ENCODE data around the gene SP1. TPM values are rescaled to one million over a fixed set of nuclear protein-coding genes. Genes with fewer than 3 reads are reported as not detected.

The SP1 gene
- polyA plus RNA-seq, 1 donor from 2014 or later: 7.3 TPM

DNA sequence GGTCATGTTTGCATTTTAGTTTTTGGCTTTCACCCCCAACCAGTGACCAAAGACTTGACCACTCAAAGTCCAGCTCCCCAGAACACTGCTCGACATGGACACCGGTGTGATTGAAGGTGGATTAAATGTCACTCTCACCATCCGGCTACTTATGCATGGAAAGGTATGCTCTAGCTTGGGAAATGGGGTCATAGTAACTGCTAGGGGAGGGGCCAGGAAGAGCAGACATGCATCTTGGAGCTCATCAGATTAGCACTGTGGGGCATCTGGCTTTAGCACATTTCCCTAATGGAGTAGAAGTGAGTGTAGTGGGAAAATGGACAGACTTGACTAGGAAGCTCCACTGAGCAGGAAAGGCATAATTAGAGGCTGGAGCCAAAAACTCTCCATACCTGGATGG is 74.7 kb downstream of the SP1 start:
- Histone ChIP-seq H2AFZ (ENCODE audit: low read depth, low read length) (no peak overlapping the region), H3K9me3 (ENCODE audit: low read length) (no peaks in the 10 kb centered on the region), H3F3A (ENCODE audit: insufficient read depth, low read length, poor library complexity, severe bottlenecking) (no peaks in the 10 kb centered on the region), H3K27me3 (ENCODE audit: insufficient read depth, low read depth, low read length) (no peaks in the 10 kb centered on the region), H3K79me2 (replicated peaks; ENCODE audit: insufficient read depth, low read length) (peaks cover 42% of the 10 kb centered on the region), H4K20me1 (ENCODE audit: insufficient read depth) (peaks cover 31% of the 10 kb centered on the region), H3K9me2 (ENCODE audit: insufficient read depth, low read length) (no peaks in the 10 kb centered on the region), H3K4me3 (ENCODE audit: low read length) (peak overlapping the region; percentile 76), H3K27ac (ENCODE audit: low read length) (no peak overlapping the region), H3K9ac (ENCODE audit: low read length) (no peak overlapping the region), H3K4me2 (ENCODE audit: low read length) (no peak overlapping the region), H3K36me3 (ENCODE audit: insufficient read depth, low read length) (peaks cover 9% of the 10 kb centered on the region)
- TF ChIP-seq RAD21 (conservative IDR thresholded peaks at IDR 0.05) (no peak), POLR2AphosphoS5 (IDR thresholded peaks at IDR 0.05) (no peak), EZH2 (IDR thresholded peaks at IDR 0.05; ENCODE audit: borderline replicate concordance, insufficient read depth, low read length, poor library complexity, severe bottlenecking) (no peak), CTCF (IDR thresholded peaks at IDR 0.05; ENCODE audit: poor library complexity, severe bottlenecking) (no peak), REST (IDR thresholded peaks at IDR 0.05; ENCODE audit: borderline replicate concordance) (no peak), MXI1 (conservative IDR thresholded peaks at IDR 0.05; ENCODE audit: poor library complexity, severe bottlenecking) (no peak), SMC3 (conservative IDR thresholded peaks at IDR 0.05; ENCODE audit: poor library complexity) (no peak), EP300 (conservative IDR thresholded peaks at IDR 0.05; ENCODE audit: poor library complexity, severe bottlenecking) (no peak), TAF1 (IDR thresholded peaks at IDR 0.05; ENCODE audit: low read depth) (no peak)

GRCh38 chr12:53456654-53457366 is 76.8 kb downstream of the SP1 start:
- Histone ChIP-seq H3K9ac (ENCODE audit: low read length) (no peak overlapping the region), H3F3A (ENCODE audit: insufficient read depth, low read length, poor library complexity, severe bottlenecking) (no peaks in the 10 kb centered on the region), H3K27ac (ENCODE audit: low read length) (no peak overlapping the region)

More at GRCh38 chr12:53456654-53457366, 76.8 kb downstream of the SP1 start:
- no peak overlapping the region for H3K4me2 ChIP-seq (ENCODE audit: low read length)
- TF ChIP-seq SMC3 (conservative IDR thresholded peaks at IDR 0.05; ENCODE audit: poor library complexity): no peak
- TF ChIP-seq EP300 (conservative IDR thresholded peaks at IDR 0.05; ENCODE audit: poor library complexity, severe bottlenecking): no peak
- TF ChIP-seq REST (IDR thresholded peaks at IDR 0.05; ENCODE audit: borderline replicate concordance): no peak
- no peak for TF ChIP-seq EZH2 (IDR thresholded peaks at IDR 0.05; ENCODE audit: borderline replicate concordance, insufficient read depth, low read length, poor library complexity, severe bottlenecking)
- TF ChIP-seq RAD21 (conservative IDR thresholded peaks at IDR 0.05): no peak
- TF ChIP-seq CTCF (IDR thresholded peaks at IDR 0.05; ENCODE audit: poor library complexity, severe bottlenecking): no peak
- no peak for TF ChIP-seq MXI1 (conservative IDR thresholded peaks at IDR 0.05; ENCODE audit: poor library complexity, severe bottlenecking)
- TF ChIP-seq POLR2AphosphoS5 (IDR thresholded peaks at IDR 0.05): no peak
- TF ChIP-seq TAF1 (IDR thresholded peaks at IDR 0.05; ENCODE audit: low read depth): no peak
- no peak overlapping the region for H2AFZ ChIP-seq (ENCODE audit: low read depth, low read length)
- H3K9me3 ChIP-seq (ENCODE audit: low read length): no peaks in the 10 kb centered on the region
- H3K36me3 ChIP-seq (ENCODE audit: insufficient read depth, low read length): peaks cover 9% of the 10 kb centered on the region
- peaks cover 57% of the 10 kb centered on the region for H3K79me2 ChIP-seq (replicated peaks; ENCODE audit: insufficient read depth, low read length)
- H4K20me1 ChIP-seq (ENCODE audit: insufficient read depth): peaks cover 34% of the 10 kb centered on the region
- no peaks in the 10 kb centered on the region for H3K9me2 ChIP-seq (ENCODE audit: insufficient read depth, low read length)
- no peak overlapping the region for H3K4me3 ChIP-seq (ENCODE audit: low read length)
- no peaks in the 10 kb centered on the region for H3K27me3 ChIP-seq (ENCODE audit: insufficient read depth, low read depth, low read length)

Data from neural cell (in vitro differentiated cells).